Activated naive CD8-positive, alpha-beta T cell treated with anti-CD3 and anti-CD28 coated beads, Interleukin-2, amount 50 U/mL, for 16 hours (primary cell): ENCODE measurements around the gene GNPDA1.

Experiments used
- DNase-seq: peaks from one replicate; pipeline ENCODE4 v3.0.0-alpha.2; 2020; ENCODE audit warnings: low read depth, low spot score

Gene GNPDA1

GRCh38 chr5:142023836-142024235 lies 11.0 kb upstream of the GNPDA1 start:
- DNase-seq = no peak

DNA sequence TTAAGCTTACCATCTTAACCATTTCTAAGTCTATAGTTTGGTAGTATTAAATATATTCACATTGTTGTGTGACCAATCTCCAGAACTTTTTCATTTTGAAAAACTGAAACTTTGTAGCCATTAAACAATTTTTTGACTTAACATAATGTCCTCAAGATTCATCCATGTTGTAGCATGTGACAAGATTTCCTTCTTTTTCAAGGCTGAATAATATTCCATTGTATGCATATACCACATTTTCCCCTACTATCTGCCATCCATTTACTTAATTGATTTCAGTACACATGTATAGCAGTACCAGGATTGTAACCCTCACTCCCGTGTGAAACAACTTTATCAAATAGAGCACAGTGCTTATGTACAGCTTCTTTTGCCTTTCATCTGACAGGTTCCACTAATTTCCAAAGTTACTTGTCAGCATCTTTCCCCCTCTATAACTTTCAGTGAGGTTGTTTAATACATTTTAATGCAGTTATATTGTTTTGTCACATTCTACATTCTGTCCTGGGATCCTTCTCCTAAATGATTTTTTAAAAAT lies 7.4 kb upstream of the GNPDA1 start:
- DNase-seq = no peak

- DNase-seq = no peak
Measured at GRCh38 chr5:142017832-142018427, 5.1 kb upstream of the GNPDA1 start.

DNA sequence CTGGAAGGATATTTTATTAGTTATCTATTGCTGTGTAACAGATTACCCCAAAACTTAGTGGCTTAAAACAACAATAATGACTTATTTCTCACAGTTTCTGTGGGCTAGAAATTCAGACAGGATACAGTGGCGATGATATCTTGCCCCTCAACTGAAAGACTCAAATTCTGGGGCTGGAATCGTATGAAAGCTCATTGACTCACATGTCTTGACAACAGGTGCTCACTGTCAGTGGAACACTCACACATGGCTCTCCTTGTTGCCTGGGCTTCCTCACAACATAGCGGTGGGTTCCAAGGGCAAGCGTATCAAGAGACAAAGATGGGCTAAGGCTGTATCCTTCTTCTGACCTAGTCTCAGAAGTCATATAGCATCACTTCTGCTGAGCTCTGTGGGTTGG lies 3.7 kb upstream of the GNPDA1 start:
- DNase-seq = peak; percentile 25

DNA sequence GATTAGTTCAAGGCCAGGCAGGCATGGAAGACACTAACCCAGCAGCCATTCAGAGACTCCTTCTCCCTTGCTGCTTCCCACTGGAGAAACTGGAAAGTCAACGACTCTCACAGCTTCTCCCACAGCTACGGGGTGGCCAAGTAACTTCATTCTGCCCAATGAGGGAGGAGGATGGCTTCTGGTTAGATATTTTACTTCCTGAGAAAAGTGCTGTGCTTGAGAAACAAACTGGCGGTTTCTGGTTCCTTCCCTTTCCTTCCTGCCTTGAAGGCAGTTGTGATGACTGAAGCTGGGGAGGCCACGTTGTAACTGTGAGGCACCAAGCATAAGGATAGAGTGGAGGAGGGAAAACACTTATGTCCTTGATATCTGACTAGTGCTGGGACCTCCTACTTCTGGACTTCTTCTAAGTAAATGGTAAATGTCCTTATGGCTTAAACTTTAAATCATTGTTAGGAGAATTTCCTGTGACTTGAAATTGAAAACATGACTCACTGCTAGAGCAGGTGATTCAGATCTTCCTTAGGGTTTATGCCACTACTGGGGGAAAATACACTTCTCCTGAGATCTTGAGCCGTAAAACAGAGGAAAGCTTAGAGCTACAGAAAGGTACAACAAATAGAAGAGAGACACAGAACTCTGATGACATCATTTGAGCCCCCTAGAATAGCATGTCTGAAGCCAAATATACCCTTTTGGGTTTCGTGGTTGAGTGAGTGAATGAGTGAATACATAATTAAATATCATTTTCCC lies 3.1 kb upstream of the GNPDA1 start:
- DNase-seq = no peak

GRCh38 chr5:142014911-142015584 lies 2.2 kb upstream of the GNPDA1 start:
- DNase-seq = peak; percentile 26

GRCh38 chr5:142013734-142014521 lies 1.1 kb upstream of the GNPDA1 start:
- DNase-seq = no peak

DNA sequence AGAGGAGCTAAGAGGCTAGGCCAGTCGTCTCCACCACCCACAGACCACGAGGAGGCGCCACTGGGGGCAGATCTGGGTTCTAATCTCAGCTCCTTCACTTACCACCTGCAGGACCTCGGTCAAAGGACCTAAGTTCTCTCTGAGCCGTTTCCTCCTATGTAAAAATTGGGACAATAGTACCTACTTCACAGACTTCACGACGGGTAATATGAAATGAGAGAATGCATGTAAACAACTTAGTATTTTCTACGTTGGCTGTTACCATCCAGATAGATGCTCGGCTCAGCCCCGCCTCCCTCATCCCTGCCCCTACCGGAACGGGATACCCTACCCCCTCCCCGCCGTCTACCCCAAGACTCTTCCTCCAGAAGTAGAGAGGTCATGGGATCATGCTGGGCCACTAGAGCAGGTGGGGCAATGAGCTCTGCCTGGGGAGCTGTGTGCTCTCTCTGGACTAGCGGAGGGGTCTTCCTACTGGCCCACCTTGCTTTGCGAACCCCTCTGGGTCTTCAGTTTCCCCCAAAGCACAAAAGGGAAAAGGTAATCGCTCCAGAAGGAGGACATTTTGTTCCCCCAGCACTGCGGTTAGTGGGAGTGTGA lies 541 bp downstream of the GNPDA1 start:
- peak; percentile 38 for DNase-seq

GRCh38 chr5:142011572-142012185 lies 1.1 kb downstream of the GNPDA1 start:
- DNase-seq = no peak

DNA sequence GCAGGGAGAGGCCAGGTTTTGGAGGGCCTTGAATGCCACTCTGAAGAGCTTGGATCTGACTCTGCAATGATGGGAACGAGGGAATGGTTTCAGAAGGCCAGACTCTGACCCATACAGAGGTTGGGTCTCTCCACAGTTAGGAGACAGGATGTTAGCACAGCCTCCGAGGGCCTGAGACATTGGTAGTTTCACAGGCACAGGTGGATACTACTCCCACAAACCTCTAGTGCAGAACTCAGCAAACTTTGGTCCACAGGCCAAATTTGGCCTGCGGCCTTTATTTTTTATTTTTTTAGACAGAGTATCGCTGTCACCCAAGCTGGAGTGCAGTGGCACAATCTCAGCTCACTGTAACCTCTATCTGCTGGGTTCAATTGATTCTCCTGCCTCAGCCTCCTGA lies 2.9 kb downstream of the GNPDA1 start:
- no peak for DNase-seq

DNA sequence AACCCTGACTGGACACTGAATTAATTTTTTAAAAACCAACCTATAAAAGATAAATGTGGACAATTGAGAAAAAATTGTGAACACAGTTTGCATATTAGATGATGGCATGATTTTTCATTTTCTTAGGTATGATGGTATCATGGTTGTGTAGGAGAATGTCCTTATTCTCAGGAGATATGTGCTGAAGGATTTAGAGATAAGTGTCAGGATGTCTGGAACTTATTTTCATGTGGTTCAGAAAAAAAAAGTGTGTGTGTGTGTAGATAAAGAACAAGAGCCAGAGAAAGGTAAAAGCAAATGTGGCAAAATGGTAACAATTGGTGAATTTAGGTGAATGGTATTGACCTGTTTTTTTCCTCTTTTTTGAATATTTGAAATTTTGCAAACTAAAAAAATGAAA lies 4.0 kb downstream of the GNPDA1 start:
- no peak for DNase-seq

DNA sequence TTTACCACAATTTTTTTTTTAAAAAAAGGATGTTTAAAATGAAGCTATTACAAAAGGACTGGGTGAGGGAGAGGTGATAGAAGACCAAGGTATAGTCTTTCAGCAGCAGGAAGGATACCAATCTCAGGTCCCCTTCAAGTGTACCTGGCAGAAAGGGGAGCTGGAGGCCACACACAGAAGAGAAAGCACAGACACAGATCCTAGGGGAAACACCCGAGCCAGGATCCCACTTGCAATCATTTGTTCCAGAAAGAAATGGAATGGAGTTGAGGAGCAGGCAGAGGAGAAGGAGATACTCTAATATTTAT lies 5.6 kb downstream of the GNPDA1 start:
- no peak for DNase-seq

DNA sequence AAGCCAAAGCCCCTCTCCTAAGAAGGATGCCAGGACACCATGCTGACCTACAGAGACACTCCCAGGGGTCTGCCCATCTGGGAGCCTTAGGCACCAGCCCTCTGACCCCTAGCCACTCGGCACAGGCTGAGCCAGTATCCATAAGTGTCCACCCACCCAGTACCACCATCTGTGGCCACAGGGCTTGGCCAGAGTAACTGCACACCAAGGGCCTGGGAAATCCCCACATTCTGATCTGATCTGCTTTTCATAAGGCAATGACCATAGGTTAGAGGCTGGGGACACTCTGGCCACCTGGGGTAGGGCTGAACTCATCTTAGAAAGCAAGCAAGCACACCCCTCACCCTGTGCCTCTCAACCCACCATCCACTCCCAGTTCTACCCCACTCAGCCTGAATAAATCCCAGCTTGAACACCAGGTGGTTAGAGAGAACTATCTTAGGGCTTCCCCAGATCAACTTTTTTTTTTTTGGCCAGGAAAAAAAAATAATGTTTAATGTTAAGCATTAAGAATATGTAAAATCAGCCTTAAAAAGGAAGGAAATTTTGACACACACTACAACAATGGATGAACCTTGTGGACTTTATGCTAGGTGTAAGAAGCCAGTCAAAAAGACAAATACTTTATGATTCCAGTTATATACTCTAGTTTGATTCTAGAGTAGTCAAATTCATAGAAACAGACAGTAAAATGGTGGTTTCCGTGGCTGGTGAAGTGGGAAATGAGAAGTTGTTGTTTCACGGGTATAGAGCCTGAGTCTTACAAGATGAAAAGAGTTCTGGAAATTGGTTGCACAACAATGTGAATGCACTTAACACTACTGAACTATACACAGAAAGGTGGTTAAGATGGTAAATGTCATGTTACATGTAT lies 6.2 kb downstream of the GNPDA1 start:
- no peak for DNase-seq

DNA sequence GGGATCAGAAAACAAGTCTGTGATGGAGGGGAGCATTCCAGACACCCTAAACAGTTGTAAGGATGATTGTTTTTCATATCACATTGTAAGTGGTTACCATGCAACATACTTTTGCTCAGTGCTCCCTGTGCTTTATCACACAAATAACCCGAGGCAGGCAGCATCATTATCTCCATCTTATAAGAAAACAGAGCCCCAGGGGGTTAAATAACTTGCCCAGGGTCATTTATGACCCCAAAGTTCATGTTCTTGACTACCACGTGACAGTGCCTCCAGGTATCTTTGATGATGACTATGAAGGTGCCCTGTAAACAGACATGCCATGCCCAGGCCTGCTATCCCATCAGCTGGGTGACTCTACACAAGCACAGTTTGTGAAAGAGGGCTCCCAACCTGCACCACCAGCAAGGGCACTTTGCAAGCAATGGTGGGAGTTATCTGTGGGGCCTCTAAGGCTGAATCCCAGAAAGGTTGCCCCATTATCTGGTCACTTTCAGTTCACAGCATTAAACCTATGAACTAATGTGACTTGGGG lies 9.5 kb downstream of the GNPDA1 start:
- DNase-seq = no peak

DNA sequence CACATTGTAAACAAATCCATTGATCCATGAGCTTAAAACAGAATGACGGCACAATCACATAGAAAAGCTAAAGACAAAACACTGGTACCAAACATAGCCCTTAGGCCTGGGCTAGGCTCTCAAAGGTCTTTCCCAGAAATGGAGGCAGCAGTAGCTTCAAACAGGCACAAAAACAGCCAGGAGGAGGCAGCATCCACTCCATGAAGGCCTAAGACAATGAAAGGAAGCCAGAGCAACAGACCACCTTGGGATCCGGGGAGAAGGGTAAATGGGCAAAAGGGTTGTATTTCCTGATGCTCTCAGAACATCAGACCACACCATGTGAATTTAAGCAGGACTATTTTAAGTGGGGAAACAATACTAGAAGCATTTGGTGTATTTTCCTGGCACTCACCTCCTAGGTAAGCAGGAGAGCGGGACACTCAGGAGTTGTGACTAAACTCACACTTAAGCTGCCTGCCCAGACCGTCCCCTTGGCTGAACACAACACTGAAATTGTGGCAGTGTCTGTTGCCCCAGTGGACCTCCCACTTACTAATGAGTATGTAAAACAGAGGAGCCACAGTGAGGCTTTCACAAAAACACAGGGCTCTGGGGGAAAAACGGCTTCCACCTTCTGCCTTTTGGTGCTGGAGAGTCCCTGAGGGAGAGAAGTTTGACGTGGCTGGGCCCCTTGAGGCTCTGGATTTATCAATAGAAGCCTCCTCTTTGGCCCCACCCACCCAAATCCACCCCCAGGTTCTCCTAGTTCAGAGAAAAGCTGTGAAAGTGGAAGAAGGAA lies 11.9 kb downstream of the GNPDA1 start:
- no peak for DNase-seq

DNA sequence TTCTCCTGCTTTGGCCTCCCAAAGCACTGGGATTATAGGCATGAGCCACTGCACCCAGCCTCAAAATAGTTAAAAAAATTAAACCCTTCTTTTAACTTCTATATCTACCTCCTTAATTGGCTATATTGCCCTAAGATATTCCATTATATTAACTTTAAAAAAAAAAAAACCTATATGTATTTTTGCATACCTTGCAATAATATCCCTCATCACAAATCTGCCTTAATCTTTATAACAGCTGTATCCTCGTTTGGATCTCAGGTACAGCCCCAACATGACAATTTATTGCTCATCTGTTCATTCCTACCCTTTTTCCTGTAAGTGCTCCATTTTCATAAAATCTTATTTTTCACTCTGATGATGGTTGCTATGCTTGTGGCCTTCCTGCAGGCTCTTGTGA lies 12.7 kb downstream of the GNPDA1 start:
- no peak for DNase-seq

GRCh38 chr5:141997358-141997960 lies 15.4 kb downstream of the GNPDA1 start:
- no peak for DNase-seq

GRCh38 chr5:141995656-141996055 lies 17.2 kb downstream of the GNPDA1 start:
- no peak for DNase-seq
